ENCODE results near the gene HSPB1.

GRCh38 chr7:76283254-76284159 lies 19.0 kb upstream of the HSPB1 start:
- TF ChIP-seq, protein P1, sequence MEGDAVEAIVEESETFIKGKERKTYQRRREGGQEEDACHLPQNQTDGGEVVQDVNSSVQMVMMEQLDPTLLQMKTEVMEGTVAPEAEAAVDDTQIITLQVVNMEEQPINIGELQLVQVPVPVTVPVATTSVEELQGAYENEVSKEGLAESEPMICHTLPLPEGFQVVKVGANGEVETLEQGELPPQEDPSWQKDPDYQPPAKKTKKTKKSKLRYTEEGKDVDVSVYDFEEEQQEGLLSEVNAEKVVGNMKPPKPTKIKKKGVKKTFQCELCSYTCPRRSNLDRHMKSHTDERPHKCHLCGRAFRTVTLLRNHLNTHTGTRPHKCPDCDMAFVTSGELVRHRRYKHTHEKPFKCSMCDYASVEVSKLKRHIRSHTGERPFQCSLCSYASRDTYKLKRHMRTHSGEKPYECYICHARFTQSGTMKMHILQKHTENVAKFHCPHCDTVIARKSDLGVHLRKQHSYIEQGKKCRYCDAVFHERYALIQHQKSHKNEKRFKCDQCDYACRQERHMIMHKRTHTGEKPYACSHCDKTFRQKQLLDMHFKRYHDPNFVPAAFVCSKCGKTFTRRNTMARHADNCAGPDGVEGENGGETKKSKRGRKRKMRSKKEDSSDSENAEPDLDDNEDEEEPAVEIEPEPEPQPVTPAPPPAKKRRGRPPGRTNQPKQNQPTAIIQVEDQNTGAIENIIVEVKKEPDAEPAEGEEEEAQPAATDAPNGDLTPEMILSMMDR (conservative IDR thresholded peaks at IDR 0.05) = no peak
- TF ChIP-seq ZFX (IDR thresholded peaks at IDR 0.05) = no peak

All from C4-2B (cell line).